Measurements from ENCODE around the gene PSPH. TPM values are rescaled to one million over a fixed set of nuclear protein-coding genes. Genes with fewer than 3 reads are reported as not detected.
A peak's percentile ranks its signal among the peaks of the same experiment; 100 is the strongest.

PSPH gene
- total and polyA plus RNA-seq, 3 donors from 2014 or later = 16.6 to 21.5 (median 18.4) TPM

GRCh38 chr7:55966851-55967250, 84.4 kb downstream of the PSPH start:
- WGBS, 2 donors = 86 to 89% methylated on average over 6 of the region's 6 CpGs
- Histone ChIP-seq H3K4me3 (no peak overlapping the region), H3K27me3 (no peaks in the 10 kb centered on the region), H3K36me3 (ENCODE audit: low read depth, missing control alignments) (no peaks in the 10 kb centered on the region), H3K4me1 (peaks cover 17% of the 10 kb centered on the region), H3K9me3 (no peaks in the 10 kb centered on the region), H3K27ac (no peak overlapping the region)
- TF ChIP-seq POLR2A (IDR thresholded peaks at IDR 0.05) (no peak), CTCF (IDR thresholded peaks at IDR 0.05) (no peak)
- intact Hi-C loops (cut with DNase I; ENCODE audit: low total_unique reads) = no loop called here
- no peak for DNase-seq

DNA sequence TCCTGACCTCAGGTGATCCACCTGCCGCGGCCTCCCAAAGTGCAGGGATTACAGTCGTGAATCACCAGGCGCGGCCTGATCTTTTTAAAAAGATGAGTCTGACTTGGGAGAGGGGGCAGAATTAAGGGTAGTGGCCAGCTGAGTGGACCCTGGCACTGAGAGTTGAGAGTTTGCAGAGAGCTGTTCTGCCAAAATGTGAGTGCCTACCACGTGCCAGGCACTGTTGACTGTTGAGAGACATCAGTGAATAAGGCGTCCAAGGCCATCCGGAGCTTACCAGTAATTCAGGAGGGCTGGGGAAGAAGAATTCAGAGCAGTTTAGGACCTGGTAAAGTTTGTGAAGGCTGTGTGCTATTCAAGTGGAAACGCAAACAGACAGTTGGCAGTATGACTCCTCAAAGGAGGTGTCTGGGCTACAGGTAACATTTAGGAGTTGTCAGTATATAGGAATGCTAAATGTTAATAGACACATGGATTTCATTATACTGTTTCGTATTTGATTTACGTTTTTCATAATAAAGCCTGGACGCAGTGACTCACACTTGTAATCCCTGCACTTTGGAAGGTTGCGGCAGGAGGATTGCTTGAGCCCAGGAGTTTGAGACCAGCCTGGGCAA, 85.3 kb downstream of the PSPH start:
- Histone ChIP-seq H3K4me1 (peaks cover 17% of the 10 kb centered on the region), H3K27ac (no peak overlapping the region), H3K36me3 (ENCODE audit: low read depth, missing control alignments) (no peaks in the 10 kb centered on the region), H3K27me3 (no peaks in the 10 kb centered on the region), H3K4me3 (no peak overlapping the region), H3K9me3 (no peaks in the 10 kb centered on the region)
- DNase-seq = peak; percentile 48
- no peak for TF ChIP-seq CTCF (IDR thresholded peaks at IDR 0.05)
- TF ChIP-seq POLR2A (IDR thresholded peaks at IDR 0.05) = no peak
- intact Hi-C loops (cut with DNase I; ENCODE audit: low total_unique reads) = no loop called here
- WGBS, 2 donors = 61 to 62% methylated on average over 12 to 13 of the region's 13 CpGs

GRCh38 chr7:55965100-55965470, 86.2 kb downstream of the PSPH start:
- TF ChIP-seq CTCF (IDR thresholded peaks at IDR 0.05) = no peak
- no peak for TF ChIP-seq POLR2A (IDR thresholded peaks at IDR 0.05)
- no peak for DNase-seq
- Histone ChIP-seq H3K27me3 (no peaks in the 10 kb centered on the region), H3K36me3 (ENCODE audit: low read depth, missing control alignments) (no peaks in the 10 kb centered on the region), H3K9me3 (no peaks in the 10 kb centered on the region), H3K4me1 (peaks cover 15% of the 10 kb centered on the region), H3K4me3 (peak overlapping the region; percentile 81 to 82), H3K27ac (peak overlapping the region; percentile 78 to 95)
- intact Hi-C loops (cut with DNase I; ENCODE audit: low total_unique reads) = no loop called here
- WGBS, 2 donors = 0 to 1% methylated on average over 14 of the region's 14 CpGs

- intact Hi-C loops (cut with DNase I; ENCODE audit: low total_unique reads) = no loop called here
- peak; percentile 85 for DNase-seq
- Histone ChIP-seq H3K36me3 (ENCODE audit: low read depth, missing control alignments) (no peaks in the 10 kb centered on the region), H3K27me3 (no peaks in the 10 kb centered on the region), H3K4me3 (peak within 1 kb of the TSS; percentile 81 to 82), H3K4me1 (peaks cover 15% of the 10 kb centered on the region), H3K27ac (peak within 1 kb of the TSS; percentile 78 to 95), H3K9me3 (no peaks in the 10 kb centered on the region)
- 0 to 1% methylated on average over 7 to 24 of the region's 105 CpGs for WGBS, 2 donors
- no peak for TF ChIP-seq POLR2A (IDR thresholded peaks at IDR 0.05)
- peak in 2 of 3 experiments; percentile 62 to 99 for TF ChIP-seq CTCF (IDR thresholded peaks at IDR 0.05)
Measured at GRCh38 chr7:55964261-55965099, 86.8 kb downstream of the PSPH start, which contains the start of gene NIPSNAP2. NIPSNAP2 (plus strand) TSS chr7:55964585; CDS start chr7:55964610, 25 bp downstream.

Measured in testis (tissue), 3 donors.